Uterus (tissue), 2 donors: Measurements from ENCODE around the gene SPNS2.

Source experiments
- POLR2A ChIP-seq, 2 donors: fragments of 450-650 bp; IDR thresholded peaks; one replicate each; pipeline ENCODE4 v1.6.1; 2016; ENCODE audit warnings: antibody characterized with exemption in 2 of 2, mild to moderate bottlenecking in 1 of 2, moderate library complexity in 1 of 2
- TF ChIP-seq, protein P1 (sequence below), 4 experiments: fragments of 200-600 bp in 2 of 4; fragments of 450-650 bp in 2 of 4; sonication (generic) in 2 of 4; IDR thresholded peaks; one replicate each; pipeline ENCODE4 v1.5.1; 2016 to 2019; ENCODE audit warnings: antibody characterized with exemption in 4 of 4, mild to moderate bottlenecking in 2 of 4, moderate library complexity in 1 of 4

DNA sequence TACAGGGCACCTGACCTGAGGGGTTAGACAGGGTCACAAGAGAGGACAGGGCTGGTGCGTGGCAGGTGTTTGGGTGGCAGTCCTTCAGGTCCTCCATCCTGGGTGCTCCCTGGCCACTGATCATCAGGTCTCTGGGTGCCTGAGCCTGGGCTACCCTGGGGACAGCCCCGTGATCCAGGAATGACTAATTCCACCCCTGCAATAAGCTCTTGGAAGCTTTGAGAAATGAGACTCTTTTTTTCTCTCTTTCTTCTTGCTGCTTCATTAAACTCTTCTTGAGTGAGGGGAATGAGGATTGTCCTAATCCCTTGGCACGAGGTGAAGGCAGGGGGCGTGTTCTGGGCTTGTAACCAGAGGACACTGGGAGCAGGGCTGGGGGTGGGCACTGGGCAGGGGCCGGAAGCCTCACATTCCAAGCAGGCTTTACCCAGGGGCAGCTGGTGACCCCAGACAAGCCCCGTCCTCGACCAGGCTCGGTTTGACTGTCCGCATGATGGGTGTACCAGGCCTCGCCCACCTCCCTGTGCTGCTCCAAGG, 21.4 kb upstream of the SPNS2 start:
- TF ChIP-seq, protein P1, sequence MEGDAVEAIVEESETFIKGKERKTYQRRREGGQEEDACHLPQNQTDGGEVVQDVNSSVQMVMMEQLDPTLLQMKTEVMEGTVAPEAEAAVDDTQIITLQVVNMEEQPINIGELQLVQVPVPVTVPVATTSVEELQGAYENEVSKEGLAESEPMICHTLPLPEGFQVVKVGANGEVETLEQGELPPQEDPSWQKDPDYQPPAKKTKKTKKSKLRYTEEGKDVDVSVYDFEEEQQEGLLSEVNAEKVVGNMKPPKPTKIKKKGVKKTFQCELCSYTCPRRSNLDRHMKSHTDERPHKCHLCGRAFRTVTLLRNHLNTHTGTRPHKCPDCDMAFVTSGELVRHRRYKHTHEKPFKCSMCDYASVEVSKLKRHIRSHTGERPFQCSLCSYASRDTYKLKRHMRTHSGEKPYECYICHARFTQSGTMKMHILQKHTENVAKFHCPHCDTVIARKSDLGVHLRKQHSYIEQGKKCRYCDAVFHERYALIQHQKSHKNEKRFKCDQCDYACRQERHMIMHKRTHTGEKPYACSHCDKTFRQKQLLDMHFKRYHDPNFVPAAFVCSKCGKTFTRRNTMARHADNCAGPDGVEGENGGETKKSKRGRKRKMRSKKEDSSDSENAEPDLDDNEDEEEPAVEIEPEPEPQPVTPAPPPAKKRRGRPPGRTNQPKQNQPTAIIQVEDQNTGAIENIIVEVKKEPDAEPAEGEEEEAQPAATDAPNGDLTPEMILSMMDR (IDR thresholded peaks at IDR 0.05), result no peak
- TF ChIP-seq POLR2A (IDR thresholded peaks at IDR 0.05), result no peak
